SIG-M5 treated with dmso at 0.1 percent for 504 hours (cell line): ENCODE results near the gene PATL1.

Experiments used
- DNase-seq: peaks from one replicate; lab custom pipeline; 2025; ENCODE audit not compliant: unreplicated experiment; lab: John Stamatoyannopoulos, UW

PATL1 gene

DNA sequence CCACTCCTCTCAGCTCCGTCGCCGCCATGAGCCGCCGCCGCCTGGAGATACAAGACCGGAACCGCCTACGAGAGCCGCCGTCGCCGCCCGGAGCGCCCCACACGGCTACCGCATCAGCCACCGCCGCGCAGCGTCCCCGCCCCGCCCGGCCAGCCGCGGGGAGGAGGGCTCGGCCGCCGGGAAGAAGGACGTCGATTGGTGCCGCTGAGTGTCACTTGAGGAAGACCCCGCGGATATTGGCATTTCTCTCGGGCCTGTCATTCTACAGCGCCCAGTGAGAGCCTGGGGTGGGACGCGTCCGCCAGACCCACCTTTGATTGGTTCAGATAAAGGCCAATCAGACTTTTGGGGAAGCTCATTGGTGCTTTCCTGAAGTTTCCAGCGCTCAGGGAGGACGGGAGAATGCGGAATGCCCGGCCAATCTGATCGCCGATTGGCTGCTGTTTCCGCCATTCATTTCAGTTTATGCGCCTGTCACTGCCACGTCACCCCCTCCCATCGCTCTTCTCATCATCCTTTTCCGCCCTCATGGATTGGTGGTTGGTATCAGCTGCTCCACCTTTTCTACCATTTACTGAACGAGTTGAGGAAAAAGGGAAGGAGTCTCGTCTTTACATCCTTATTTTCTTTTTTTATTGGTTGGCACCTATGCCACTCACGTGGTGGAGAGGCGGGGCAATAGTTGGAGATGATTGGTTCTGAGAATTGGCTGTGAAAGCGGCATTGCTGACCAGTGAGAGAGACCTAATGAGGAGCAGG, 53.0 kb downstream of the PATL1 start, which contains the start of gene OSBP:
Gene OSBP, minus strand, starts transcription at position 138 of the 759 bp plus-strand sequence. Its CDS starts 110 bp downstream, at position 28.
- peak; percentile 99 for DNase-seq

DNA sequence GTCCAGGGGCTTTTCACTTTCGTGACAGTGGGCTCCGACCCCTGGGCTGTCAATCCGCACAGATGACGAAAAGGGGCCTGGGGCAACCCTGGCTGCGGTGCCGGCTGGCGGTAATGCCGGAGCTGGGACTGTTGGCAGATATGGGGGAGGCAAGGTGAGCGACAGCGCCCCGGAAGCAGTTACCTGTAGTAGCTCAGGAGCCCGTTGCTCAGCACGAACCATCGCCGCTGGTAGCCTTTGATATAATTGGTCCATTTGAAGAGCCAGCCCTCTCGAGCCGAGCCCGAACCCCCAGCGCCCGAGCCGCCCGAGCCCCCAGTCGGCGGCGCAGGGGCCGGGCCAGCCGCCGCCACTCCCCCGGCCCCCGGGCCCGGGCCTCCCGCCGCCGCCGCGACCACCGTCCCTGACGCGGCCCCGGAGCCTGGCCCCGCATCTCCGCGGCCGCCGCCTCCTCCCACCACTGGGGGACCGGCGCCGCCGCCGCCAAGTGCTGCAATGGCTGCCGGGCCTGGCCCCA, 53.7 kb downstream of the PATL1 start:
- DNase-seq, result no peak

DNA sequence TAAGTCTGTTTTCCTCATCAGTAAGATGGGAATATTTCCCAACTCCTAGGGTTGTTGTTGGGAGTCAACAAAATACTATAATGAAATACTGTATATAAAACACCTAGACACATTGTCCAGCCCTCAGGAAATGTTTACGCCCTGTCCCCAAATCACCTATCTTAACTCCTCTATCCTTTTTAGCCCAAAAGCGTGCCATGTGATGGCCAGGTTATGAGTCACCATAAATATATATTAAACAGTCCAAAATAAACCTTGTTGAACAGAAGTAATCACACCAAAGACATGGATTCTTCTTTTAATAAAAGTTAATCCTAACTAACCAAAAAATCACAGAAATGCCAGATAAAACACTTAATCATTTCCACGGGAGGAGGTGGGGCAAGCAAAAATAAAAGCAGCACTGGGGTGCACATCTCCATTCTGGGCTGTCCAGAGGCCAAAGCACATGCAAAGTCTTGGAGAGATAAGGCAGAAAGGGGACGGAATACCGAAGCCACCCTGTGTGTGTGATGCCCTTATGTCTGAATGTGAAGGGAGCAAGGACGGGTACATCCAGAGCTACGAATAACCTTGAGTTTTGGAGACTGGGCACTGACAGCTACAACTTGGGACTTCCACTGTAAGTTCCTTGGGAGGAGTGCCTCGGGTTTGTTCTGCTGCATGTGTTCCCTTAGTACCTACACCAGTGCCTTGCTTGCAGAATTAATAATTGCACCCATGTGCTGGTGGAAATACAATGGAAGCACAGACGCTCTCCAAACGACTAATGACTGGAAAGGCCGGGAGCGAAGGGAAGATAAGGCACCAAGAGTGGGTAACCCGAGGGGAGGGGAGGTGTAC, 54.3 kb downstream of the PATL1 start:
- DNase-seq, result no peak

DNA sequence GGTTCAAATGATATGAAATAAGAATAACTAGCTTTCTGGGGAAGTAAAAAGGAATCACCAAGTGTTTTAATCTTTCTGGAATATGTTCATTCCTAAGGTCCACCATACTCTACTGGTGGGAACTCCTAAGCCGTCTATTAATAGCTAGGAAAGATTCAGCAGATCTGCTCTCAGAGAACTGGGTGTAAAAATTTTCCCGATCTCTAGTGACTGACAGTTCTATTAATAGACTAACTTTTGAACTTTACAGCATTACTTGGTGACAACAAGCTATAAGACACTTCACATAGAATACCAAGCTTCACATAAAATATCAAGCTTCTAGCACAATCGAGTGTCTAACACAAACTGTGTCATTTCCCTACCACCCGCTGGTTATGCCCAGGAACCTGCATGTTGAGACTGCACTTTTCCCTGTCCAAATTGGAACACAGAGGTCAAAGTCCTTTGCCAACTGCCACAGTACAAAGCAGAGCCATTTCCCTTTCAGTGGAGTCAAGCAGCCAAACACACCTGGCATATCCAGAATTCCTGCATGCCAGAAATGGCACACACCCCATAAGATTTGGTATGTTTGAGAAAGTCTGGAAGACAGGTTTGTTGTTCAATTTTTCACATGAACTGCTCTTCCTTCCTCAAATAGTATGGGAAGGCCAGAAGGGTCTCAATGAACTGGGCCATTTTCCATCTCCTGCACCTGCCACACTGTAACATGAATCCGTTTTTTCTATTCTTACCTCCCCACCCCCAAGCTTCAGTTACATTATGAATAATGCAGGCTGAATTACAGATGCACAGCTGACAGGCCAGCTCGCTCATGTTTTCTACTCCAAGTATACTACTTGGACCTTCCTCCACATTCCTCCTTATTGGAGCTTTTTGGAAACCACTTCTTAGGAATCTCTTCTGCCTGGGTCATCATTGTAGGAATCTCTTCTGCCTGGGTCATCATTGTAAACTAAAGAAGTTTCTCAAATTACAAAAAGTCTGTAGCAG, 57.0 kb downstream of the PATL1 start:
- no peak for DNase-seq

DNA sequence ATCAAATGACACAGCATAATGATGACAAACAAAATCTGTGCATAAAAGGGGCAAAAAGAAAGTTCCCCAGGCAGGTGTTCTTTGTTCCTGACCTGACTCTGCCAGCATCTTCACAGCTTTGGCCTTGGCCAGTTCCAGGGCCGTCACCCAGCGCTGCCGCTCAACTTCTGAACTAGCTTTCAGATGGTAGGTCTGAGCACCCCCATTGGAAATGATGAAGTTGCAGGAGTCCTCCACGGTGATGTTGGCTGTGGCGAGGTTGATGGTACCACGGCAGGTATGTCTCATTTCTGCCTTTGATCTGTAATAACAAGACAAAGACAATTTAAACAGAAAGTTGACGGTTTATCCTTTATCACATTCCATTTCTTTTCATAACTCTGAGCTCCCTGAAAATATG, 58.5 kb downstream of the PATL1 start:
- no peak for DNase-seq

DNA sequence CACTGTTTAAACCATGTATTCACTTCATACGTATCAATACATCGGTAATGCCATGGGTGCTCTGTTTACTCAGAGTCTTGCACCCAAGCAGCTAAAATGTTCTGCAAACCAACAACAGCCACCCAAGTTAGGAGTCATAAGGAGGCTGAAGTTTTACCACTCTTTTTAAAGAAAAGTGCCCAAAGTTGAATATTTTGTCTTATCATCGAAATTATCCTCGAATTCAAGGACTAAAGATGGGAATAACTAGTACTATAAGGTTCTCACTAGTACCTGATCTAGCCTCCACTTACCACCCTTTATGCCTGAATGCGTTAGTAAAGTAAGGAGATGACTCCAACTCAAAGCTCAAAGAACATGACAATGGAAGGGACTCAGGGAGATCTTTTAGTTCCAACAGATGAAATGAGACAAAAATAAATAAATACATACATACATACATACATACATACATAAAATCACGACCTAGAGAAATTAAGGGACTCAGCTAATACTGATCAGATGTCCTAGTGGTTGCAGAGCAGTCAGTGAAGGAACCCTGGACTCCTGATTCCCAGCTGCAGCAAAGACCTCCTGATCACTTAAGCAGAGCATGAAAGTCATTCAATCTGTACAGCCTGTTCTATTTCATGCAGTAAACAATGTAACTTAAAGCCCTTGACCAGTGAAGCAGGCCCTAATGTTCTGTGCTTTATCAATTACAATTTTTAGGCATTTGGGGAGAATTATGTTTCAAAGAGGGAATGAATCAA, 61.0 kb downstream of the PATL1 start:
- DNase-seq, result no peak

DNA sequence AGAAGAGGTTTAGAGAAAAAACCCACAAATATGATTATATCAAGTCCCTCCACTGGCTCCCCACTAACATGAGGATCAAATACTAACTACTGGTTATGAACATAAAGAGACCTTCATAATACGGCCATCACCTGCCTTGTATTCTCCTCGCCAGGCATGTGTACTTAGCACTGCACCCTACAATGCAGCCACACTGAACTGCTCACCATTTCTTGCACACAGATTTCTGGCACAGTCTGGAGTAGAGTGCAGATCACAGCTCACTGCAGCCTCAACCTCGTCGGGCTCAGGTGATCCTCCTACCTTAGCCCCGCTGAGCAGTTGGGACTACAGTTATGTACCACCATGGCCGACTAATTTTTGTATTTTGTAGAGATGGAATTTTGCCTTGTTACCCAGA, 66.4 kb downstream of the PATL1 start:
- no peak for DNase-seq

DNA sequence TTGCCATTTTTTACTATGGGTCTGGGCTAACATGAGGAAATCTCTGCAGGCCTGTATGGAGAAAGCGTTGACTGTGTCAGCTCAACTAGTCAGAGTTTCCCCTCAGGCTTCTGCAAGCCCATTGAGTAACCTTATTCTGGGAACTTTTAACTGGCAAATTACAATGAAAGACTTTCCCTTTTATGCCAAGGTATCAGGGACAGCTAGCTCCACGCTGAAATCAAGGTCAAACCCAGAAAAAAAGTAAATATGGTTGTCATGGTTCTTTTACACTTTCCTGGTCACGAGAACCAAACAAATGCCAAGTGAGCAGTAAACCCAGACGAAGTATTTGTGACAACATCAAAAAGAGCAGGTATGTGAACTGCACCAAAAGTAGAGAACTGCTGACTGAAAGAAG, 67.0 kb downstream of the PATL1 start:
- no peak for DNase-seq

DNA sequence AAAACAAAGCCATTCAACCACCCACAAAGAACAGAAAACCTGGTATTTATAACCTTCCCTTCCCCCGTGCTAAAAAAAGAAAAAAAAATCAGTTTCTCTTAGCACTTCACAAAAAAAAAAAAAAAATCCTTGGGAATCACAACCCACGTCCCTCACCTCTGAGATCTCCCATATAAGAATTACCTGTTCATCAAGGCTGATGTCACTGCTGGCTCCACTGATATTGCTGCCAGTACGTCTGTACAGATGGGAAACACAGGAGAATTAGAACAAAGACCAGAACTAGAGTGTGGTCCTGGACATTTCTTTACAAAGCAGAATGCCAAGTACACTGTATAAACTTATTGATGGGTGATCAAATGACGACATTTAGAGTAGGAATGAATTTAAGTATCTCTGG, 68.2 kb downstream of the PATL1 start:
- no peak for DNase-seq

DNA sequence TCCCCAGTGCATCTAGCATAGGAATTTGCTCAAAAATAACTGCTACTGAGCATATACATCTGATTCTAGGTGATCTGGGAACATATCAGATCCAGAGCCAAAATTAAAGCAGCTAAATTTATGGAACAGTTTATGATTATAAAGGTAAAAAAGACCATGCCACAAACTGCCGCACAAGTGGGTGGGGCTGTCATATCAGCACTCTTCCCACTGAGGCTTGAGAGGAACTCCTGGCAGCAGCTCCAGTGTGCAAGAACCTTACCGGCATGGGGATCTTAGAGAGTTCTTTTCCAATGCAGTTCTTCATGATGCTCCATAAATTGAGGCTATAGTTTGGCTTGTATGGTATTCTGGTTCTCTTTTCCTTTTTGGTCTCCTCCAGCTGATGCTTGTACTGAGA, 68.6 kb downstream of the PATL1 start:
- no peak for DNase-seq

DNA sequence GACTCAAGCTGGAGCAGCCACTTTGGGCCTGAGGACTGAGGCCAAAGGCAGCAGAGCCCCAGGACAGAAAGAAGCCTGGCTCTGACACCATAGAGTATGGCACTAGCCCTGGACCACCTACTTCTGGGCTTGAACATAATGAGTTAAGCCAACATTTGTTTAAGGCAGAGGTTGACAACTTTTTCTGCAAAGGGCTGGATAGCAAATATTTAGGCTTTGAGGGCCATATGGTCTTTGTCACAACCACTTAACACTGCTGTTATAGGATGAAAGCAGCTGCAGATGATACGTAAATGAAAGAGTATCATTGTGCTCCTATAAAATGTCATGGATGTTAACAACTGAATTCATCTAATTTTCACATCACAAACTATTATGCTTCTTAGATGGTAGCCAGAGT, 69.9 kb downstream of the PATL1 start:
- DNase-seq, result no peak
